HG03432 (cell line): ENCODE results near the gene KCNA2.

Source experiments
- ATAC-seq: cut with Tn5 transposase; IDR thresholded peaks from one replicate; pipeline ENCODE4 v1.9.1; 2021; ENCODE audit warnings: mild to moderate bottlenecking, moderate library complexity; ENCODE audit not compliant: unreplicated experiment

Gene KCNA2

GRCh38 chr1:110605901-110606656 is at the start of gene KCNA2:
Gene KCNA2, minus strand, starts transcription at chr1:110606358. Its CDS starts 1,576 bp downstream, at chr1:110604782.
- no peak for ATAC-seq

- ATAC-seq, result no peak
These were observed 44.5 kb upstream of the KCNA2 start for GRCh38 chr1:110650609-110651008.

- no peak for ATAC-seq
These were observed 42.3 kb upstream of the KCNA2 start for GRCh38 chr1:110648417-110648816.

GRCh38 chr1:110647254-110647891 is 41.2 kb upstream of the KCNA2 start:
- ATAC-seq, result no peak

GRCh38 chr1:110645821-110646735 is 39.9 kb upstream of the KCNA2 start:
- ATAC-seq, result no peak

- no peak for ATAC-seq
These were observed 39.1 kb upstream of the KCNA2 start for GRCh38 chr1:110645211-110645610.

GRCh38 chr1:110643879-110644472 is 37.8 kb upstream of the KCNA2 start:
- ATAC-seq, result no peak

GRCh38 chr1:110639724-110640386 is 33.7 kb upstream of the KCNA2 start:
- no peak for ATAC-seq

GRCh38 chr1:110638556-110638955 is 32.4 kb upstream of the KCNA2 start:
- ATAC-seq, result no peak

- ATAC-seq, result no peak
These were observed 31.9 kb upstream of the KCNA2 start for GRCh38 chr1:110638058-110638457.

- ATAC-seq, result no peak
These were observed 31.3 kb upstream of the KCNA2 start for GRCh38 chr1:110637475-110637874.

- no peak for ATAC-seq
These were observed 30.2 kb upstream of the KCNA2 start for GRCh38 chr1:110636149-110636935.

- ATAC-seq, result no peak
These were observed 29.3 kb upstream of the KCNA2 start for GRCh38 chr1:110635434-110635833.

GRCh38 chr1:110634455-110635311 is 28.5 kb upstream of the KCNA2 start:
- peak; percentile 75 for ATAC-seq

- no peak for ATAC-seq
These were observed 27.9 kb upstream of the KCNA2 start for GRCh38 chr1:110634086-110634454.

GRCh38 chr1:110633646-110634030 is 27.5 kb upstream of the KCNA2 start:
- ATAC-seq, result no peak

GRCh38 chr1:110631836-110632620 is 25.9 kb upstream of the KCNA2 start:
- no peak for ATAC-seq
